Measurements from ENCODE around the gene CPSF4L.
A peak's percentile ranks its signal among the peaks of the same experiment; 100 is the strongest.

GRCh38 chr17:73247726-73248125 is 14.0 kb downstream of the CPSF4L start:
- peak; percentile 6; the same call in 1 of the 2 replicates for TF ChIP-seq CTCF (IDR thresholded peaks at IDR 0.05; ENCODE audit: low read length)
- TF ChIP-seq EZH2 (optimal IDR thresholded peaks at IDR 0.05; ENCODE audit: low read depth, low read length), result no peak
- TF ChIP-seq EZH2phosphoT487 (IDR thresholded peaks at IDR 0.05; ENCODE audit: low read length), result no peak

Data from MM.1S (cell line).